HCT116 (cell line): Measurements from ENCODE around the gene AKNAD1. TPM values are rescaled to one million over a fixed set of nuclear protein-coding genes. Genes with fewer than 3 reads are reported as not detected.

Experiments
- ATAC-seq: fragments of 200-7000 bp; cut with Tn5 transposase; 2 replicates; pipeline ENCODE4 v1.9.1; 2020; ENCODE audit warnings: mild to moderate bottlenecking, moderate library complexity
- BruUV-seq: library from RNA; stranded (reverse); fragments of 400-500 nt; replicated peaks from 2 replicates; lab custom pipeline; 2021; lab: Mats Ljungman, UMichigan
- CTCF ChIA-PET: fragments of 300-600 bp; sonication (Branson Sonifier 250); formaldehyde crosslinking; loops from one replicate; lab custom pipeline; 2021; ENCODE audit warnings: antibody characterized with exemption; lab: Charles Lee
- POLR2A ChIA-PET: fragments of 300-600, 350-600 bp; sonication (Branson Sonifier 250); formaldehyde crosslinking; loops from one replicate; lab custom pipeline; 2021; ENCODE audit warnings: antibody characterized with exemption; lab: Charles Lee
- RAD21 ChIA-PET, 2 experiments: fragments of 300-600 bp; sonication (Branson Sonifier 250); formaldehyde crosslinking; loops; one replicate each; lab custom pipeline; 2023; ENCODE audit warnings: low total read pairs in 2 of 2; ENCODE audit not compliant: uncharacterized antibody in 2 of 2, unreplicated experiment in 2 of 2, low non-redundant PET in 1 of 2; lab: Charles Lee
- DNase-seq: peaks from one replicate; pipeline ENCODE4 v3.0.0-alpha.2; 2010; ENCODE audit warnings: low read depth, low spot score
- H2AFZ ChIP-seq: fragments of 200-600 bp; shearing (Covaris generic), sonication (generic); 2 replicates; pipeline ENCODE4 v1.6.1; 2017; ENCODE audit warnings: low read depth, mixed run types, mixed read lengths, antibody characterized with exemption, low read length; ENCODE audit not compliant: poor library complexity, severe bottlenecking
- H3K27ac ChIP-seq: 2 replicates; pipeline ENCODE4 v1.5.1; 2012; ENCODE audit warnings: low read depth, low read length
- H3K27me3 ChIP-seq: fragments of 200-600 bp; sonication (generic); 2 replicates; pipeline ENCODE4 v1.6.1; 2016; ENCODE audit warnings: mixed run types, low read length, mixed read lengths; ENCODE audit not compliant: insufficient read depth
- H3K36me3 ChIP-seq, 2 experiments: fragments of 200-500 bp in 1 of 2; fragments of 200-600 bp in 1 of 2; sonication (Bioruptor generic) in 1 of 2; sonication (generic) in 1 of 2; 2 replicates each; pipeline versions ENCODE4 v1.5.1 to v1.6.1; 2014 to 2016; ENCODE audit warnings: low read length in 2 of 2, inconsistent platforms in 1 of 2, mixed read lengths in 1 of 2, mixed run types in 1 of 2; ENCODE audit not compliant: insufficient read depth in 2 of 2, control insufficient read depth in 1 of 2
- H3K4me1 ChIP-seq, 2 experiments: fragments of 200-600 bp in 1 of 2; sonication (generic) in 1 of 2; 2 replicates each; pipeline versions ENCODE4 v1.5.1 to v1.6.1; 2012 to 2017; ENCODE audit warnings: low read length in 2 of 2, inconsistent platforms in 1 of 2, mild to moderate bottlenecking in 1 of 2, mixed read lengths in 1 of 2, mixed run types in 1 of 2, moderate library complexity in 1 of 2; ENCODE audit not compliant: insufficient read depth in 2 of 2, control insufficient read depth in 1 of 2
- H3K4me2 ChIP-seq: fragments of 200-600 bp; sonication (generic); 2 replicates; pipeline ENCODE4 v1.6.1; 2017; ENCODE audit warnings: mixed run types, low read length, mixed read lengths
- H3K4me3 ChIP-seq, 2 experiments: fragments of 200-600 bp in 1 of 2; sonication (generic) in 1 of 2; replicated peaks in 1 of 2; 2 replicates each; pipeline ENCODE4 v1.5.1; 2011 to 2016; ENCODE audit warnings: low read length in 2 of 2, control low read depth in 1 of 2, low read depth in 1 of 2, mild to moderate bottlenecking in 1 of 2, mixed read lengths in 1 of 2, mixed run types in 1 of 2
- H3K79me2 ChIP-seq: fragments of 200-600 bp; sonication (generic); 2 replicates; pipeline ENCODE4 v1.6.1; 2017; ENCODE audit warnings: mild to moderate bottlenecking, mixed run types, low read length, moderate library complexity, mixed read lengths; ENCODE audit not compliant: insufficient read depth
- H3K9ac ChIP-seq: fragments of 200-600 bp; sonication (generic); 2 replicates; pipeline ENCODE4 v1.6.1; 2016; ENCODE audit warnings: low read length, mixed read lengths
- H3K9me2 ChIP-seq: fragments of 200-600 bp; sonication (generic), shearing (Covaris generic); 2 replicates; pipeline ENCODE4 v1.6.1; 2017; ENCODE audit warnings: mixed run types, mild to moderate bottlenecking, moderate library complexity; ENCODE audit not compliant: insufficient read depth
- H3K9me3 ChIP-seq, 2 experiments: fragments of 200-500 bp in 1 of 2; fragments of 200-600 bp in 1 of 2; sonication (Bioruptor generic) in 1 of 2; sonication (generic) in 1 of 2; 2 replicates each; pipeline ENCODE4 v1.6.1; 2014 to 2017; ENCODE audit warnings: low read length in 2 of 2, mixed read lengths in 2 of 2, inconsistent platforms in 1 of 2, low read depth in 1 of 2, mild to moderate bottlenecking in 1 of 2, mixed run types in 1 of 2, moderate library complexity in 1 of 2; ENCODE audit not compliant: control insufficient read depth in 1 of 2, insufficient read depth in 1 of 2
- H4K20me1 ChIP-seq: fragments of 200-600 bp; sonication (generic), shearing (Covaris generic); 2 replicates; pipeline ENCODE4 v1.6.1; 2017; ENCODE audit warnings: mixed run types, mild to moderate bottlenecking, moderate library complexity; ENCODE audit not compliant: insufficient read depth
- CBX3 ChIP-seq: IDR thresholded peaks from 2 replicates; pipeline ENCODE4 v1.6.1; 2012; ENCODE audit warnings: low read depth
- CEBPB ChIP-seq: IDR thresholded peaks from 2 replicates; pipeline ENCODE4 v1.6.1; 2012; ENCODE audit warnings: low read depth
- EGR1 ChIP-seq: IDR thresholded peaks from 2 replicates; pipeline ENCODE4 v1.6.1; 2012; ENCODE audit warnings: low read depth
- ELF1 ChIP-seq: IDR thresholded peaks from 2 replicates; pipeline ENCODE4 v1.6.1; 2012; ENCODE audit warnings: low read depth, borderline replicate concordance
- EZH2 ChIP-seq: fragments of 200-600 bp; sonication (generic); IDR thresholded peaks from 2 replicates; pipeline ENCODE4 v1.6.1; 2017; ENCODE audit warnings: antibody characterized with exemption, mixed run types
- FOSL1 ChIP-seq: IDR thresholded peaks from 2 replicates; pipeline ENCODE4 v1.6.1; 2012; ENCODE audit warnings: low read depth
- JUND ChIP-seq: IDR thresholded peaks from 2 replicates; pipeline ENCODE4 v1.6.1; 2012
- MAX ChIP-seq: IDR thresholded peaks from 2 replicates; pipeline ENCODE4 v1.6.1; 2012
- POLR2A ChIP-seq: IDR thresholded peaks from 2 replicates; pipeline ENCODE4 v1.7.0; 2011; ENCODE audit warnings: borderline replicate concordance; ENCODE audit not compliant: insufficient read depth, insufficient read length; ENCODE audit errors: extremely low read depth
- POLR2AphosphoS5 ChIP-seq: IDR thresholded peaks from 2 replicates; pipeline ENCODE4 v1.6.1; 2011; ENCODE audit warnings: mild to moderate bottlenecking, low read depth, low read length, moderate library complexity
- REST ChIP-seq: IDR thresholded peaks from 2 replicates; pipeline ENCODE4 v1.6.1; 2012; ENCODE audit warnings: low read depth
- SIN3A ChIP-seq: IDR thresholded peaks from 2 replicates; pipeline ENCODE4 v1.6.1; 2012; ENCODE audit warnings: low read depth
- SP1 ChIP-seq: IDR thresholded peaks from 2 replicates; pipeline ENCODE4 v1.6.1; 2012; ENCODE audit warnings: low read depth
- SRF ChIP-seq: IDR thresholded peaks from 2 replicates; pipeline ENCODE4 v1.6.1; 2012; ENCODE audit warnings: low read depth
- TCF7L2 ChIP-seq: IDR thresholded peaks from 2 replicates; pipeline ENCODE4 v1.7.0; 2011; ENCODE audit warnings: borderline replicate concordance, inconsistent platforms; ENCODE audit not compliant: insufficient read depth, insufficient read length; ENCODE audit errors: extremely low read depth
- ZBTB33 ChIP-seq: IDR thresholded peaks from 2 replicates; pipeline ENCODE4 v1.6.1; 2011; ENCODE audit warnings: mild to moderate bottlenecking, low read length, moderate library complexity; ENCODE audit not compliant: insufficient replicate concordance; ENCODE audit errors: extremely low read depth
- intact Hi-C: fragments of 100-400 bp; cut with micrococcal nuclease; formaldehyde crosslinking; loops from 2 replicates; pipeline ENCODE4 v1.10.0; 2022
- total RNA-seq: library from RNA; stranded (reverse); gene quantifications from one replicate; pipeline ENCODE4 v1.2.1, GENCODE V29; 2021; ENCODE audit not compliant: unreplicated experiment

Gene AKNAD1
- total RNA-seq, 1 experiment from 2014 or later: 0.15 TPM

GRCh38 chr1:108832929-108833328 lies 24.0 kb downstream of the AKNAD1 start:
- H3K9ac ChIP-seq: no peak overlapping the region
- no peaks in the 10 kb centered on the region for H3K9me3 ChIP-seq
- no peaks in the 10 kb centered on the region for H3K36me3 ChIP-seq
- no peak overlapping the region for H3K27ac ChIP-seq
- ATAC-seq (no peak), DNase-seq (no peak)
- no peaks in the 10 kb centered on the region for H3K9me2 ChIP-seq
- ChIA-PET POLR2A (no interaction called here), CTCF (interaction anchor here (1.0 kb wide), 1 partner anchor 64 kb away, joined by 6 read pairs; no protein-coding TSS in a partner anchor), RAD21 (no interaction called here)
- no peaks in the 10 kb centered on the region for H4K20me1 ChIP-seq
- no peak overlapping the region for H3K4me2 ChIP-seq
- no peak overlapping the region for H2AFZ ChIP-seq
- BruUV-seq: no TSS peak
- intact Hi-C loops: no loop called here
- H3K4me1 ChIP-seq: peaks cover 18 to 43% of the 10 kb centered on the region in 2 experiments
- H3K4me3 ChIP-seq: no peak overlapping the region
- H3K79me2 ChIP-seq: no peaks in the 10 kb centered on the region
- no peaks in the 10 kb centered on the region for H3K27me3 ChIP-seq
- TF ChIP-seq ZBTB33 (no peak), EZH2 (no peak), CEBPB (no peak), SP1 (no peak), FOSL1 (no peak), POLR2A (no peak), SRF (no peak), EGR1 (no peak), REST (no peak), POLR2AphosphoS5 (no peak), SIN3A (no peak), TCF7L2 (no peak), JUND (no peak), ELF1 (no peak), MAX (no peak), CBX3 (no peak)
